Testis (tissue), 2 donors: Measurements from ENCODE around the gene CDH13.

Experiments
- POLR2A ChIP-seq: fragments of 450-650 bp; IDR thresholded peaks from one replicate; pipeline ENCODE4 v1.6.1; 2017; ENCODE audit warnings: antibody characterized with exemption, mild to moderate bottlenecking, moderate library complexity
- TF ChIP-seq, protein P1 (sequence below), 3 experiments: fragments of 450-650 bp in 2 of 3; fragments of 200-600 bp in 1 of 3; sonication (generic) in 1 of 3; IDR thresholded peaks; one replicate each; pipeline ENCODE4 v1.5.1; 2016 to 2019; ENCODE audit warnings: antibody characterized with exemption in 3 of 3, mild to moderate bottlenecking in 2 of 3, moderate library complexity in 1 of 3

GRCh38 chr16:82660966-82661365 lies 34.2 kb downstream of the CDH13 start:
- TF ChIP-seq, protein P1, sequence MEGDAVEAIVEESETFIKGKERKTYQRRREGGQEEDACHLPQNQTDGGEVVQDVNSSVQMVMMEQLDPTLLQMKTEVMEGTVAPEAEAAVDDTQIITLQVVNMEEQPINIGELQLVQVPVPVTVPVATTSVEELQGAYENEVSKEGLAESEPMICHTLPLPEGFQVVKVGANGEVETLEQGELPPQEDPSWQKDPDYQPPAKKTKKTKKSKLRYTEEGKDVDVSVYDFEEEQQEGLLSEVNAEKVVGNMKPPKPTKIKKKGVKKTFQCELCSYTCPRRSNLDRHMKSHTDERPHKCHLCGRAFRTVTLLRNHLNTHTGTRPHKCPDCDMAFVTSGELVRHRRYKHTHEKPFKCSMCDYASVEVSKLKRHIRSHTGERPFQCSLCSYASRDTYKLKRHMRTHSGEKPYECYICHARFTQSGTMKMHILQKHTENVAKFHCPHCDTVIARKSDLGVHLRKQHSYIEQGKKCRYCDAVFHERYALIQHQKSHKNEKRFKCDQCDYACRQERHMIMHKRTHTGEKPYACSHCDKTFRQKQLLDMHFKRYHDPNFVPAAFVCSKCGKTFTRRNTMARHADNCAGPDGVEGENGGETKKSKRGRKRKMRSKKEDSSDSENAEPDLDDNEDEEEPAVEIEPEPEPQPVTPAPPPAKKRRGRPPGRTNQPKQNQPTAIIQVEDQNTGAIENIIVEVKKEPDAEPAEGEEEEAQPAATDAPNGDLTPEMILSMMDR (IDR thresholded peaks at IDR 0.05): no peak
- TF ChIP-seq POLR2A: no peak
